Neuron (in vitro differentiated cells): Measurements from ENCODE around the gene RDH12.
"Not testable (repeated sequence)": the region's sequence is repeated elsewhere in the genome, so short reads cannot be mapped to it uniquely, and the experiment has no call there.

Experiments used
- H2AFZ ChIP-seq: one replicate; pipeline ENCODE4 v1.6.1; 2013; ENCODE audit warnings: low read depth, mild to moderate bottlenecking, inconsistent platforms, low read length, moderate library complexity
- H3K27me3 ChIP-seq: one replicate; pipeline ENCODE4 v1.6.1; 2013; ENCODE audit warnings: low read length; ENCODE audit not compliant: insufficient read depth
- H3K36me3 ChIP-seq: one replicate; pipeline ENCODE4 v1.6.1; 2013; ENCODE audit warnings: low read length; ENCODE audit not compliant: insufficient read depth
- H3K4me1 ChIP-seq: one replicate; pipeline ENCODE4 v1.6.1; 2013; ENCODE audit warnings: low read length; ENCODE audit not compliant: insufficient read depth
- H3K4me3 ChIP-seq: 2 replicates; pipeline ENCODE4 v1.5.1; 2013; ENCODE audit warnings: mild to moderate bottlenecking, low read length, moderate library complexity
- H3K9me3 ChIP-seq: one replicate; pipeline ENCODE4 v1.6.1; 2013; ENCODE audit warnings: low read length

RDH12 gene

GRCh38 chr14:67701492-67701891, at the start of gene RDH12:
Gene RDH12, plus strand, starts transcription at chr14:67701886. Its CDS starts 20,757 bp downstream, at chr14:67722643.
- H3K4me3 ChIP-seq, H3K4me1 ChIP-seq, H3K9me3 ChIP-seq, H3K27me3 ChIP-seq, H2AFZ ChIP-seq, H3K36me3 ChIP-seq: not testable (repeated sequence)

GRCh38 chr14:67652189-67652588, 49.5 kb upstream of the RDH12 start:
- Histone ChIP-seq H3K4me1 (no peaks in the 10 kb centered on the region), H3K9me3 (no peaks in the 10 kb centered on the region), H3K36me3 (peaks cover 88% of the 10 kb centered on the region), H3K27me3 (no peaks in the 10 kb centered on the region), H2AFZ (no peak overlapping the region), H3K4me3 (no peak overlapping the region)

- Histone ChIP-seq H3K4me1 (no peaks in the 10 kb centered on the region), H3K4me3 (no peak overlapping the region), H3K9me3 (no peaks in the 10 kb centered on the region), H3K36me3 (peaks cover 84% of the 10 kb centered on the region), H2AFZ (no peak overlapping the region), H3K27me3 (no peaks in the 10 kb centered on the region)
Observed at GRCh38 chr14:67653651-67654280, 47.9 kb upstream of the RDH12 start.

GRCh38 chr14:67663633-67664032, 38.1 kb upstream of the RDH12 start:
- Histone ChIP-seq H3K4me3 (no peak overlapping the region), H3K36me3 (peaks cover 25% of the 10 kb centered on the region), H3K9me3 (no peaks in the 10 kb centered on the region)

GRCh38 chr14:67665868-67666267, 35.8 kb upstream of the RDH12 start:
- Histone ChIP-seq H3K27me3 (no peaks in the 10 kb centered on the region), H3K36me3 (peaks cover 15% of the 10 kb centered on the region), H2AFZ (no peak overlapping the region), H3K9me3 (no peaks in the 10 kb centered on the region), H3K4me1 (no peaks in the 10 kb centered on the region), H3K4me3 (no peak overlapping the region)

More at GRCh38 chr14:67663633-67664032, 38.1 kb upstream of the RDH12 start:
- no peak overlapping the region for H2AFZ ChIP-seq
- H3K4me1 ChIP-seq = no peaks in the 10 kb centered on the region
- H3K27me3 ChIP-seq = no peaks in the 10 kb centered on the region

GRCh38 chr14:67666750-67667449, 34.8 kb upstream of the RDH12 start:
- Histone ChIP-seq H3K9me3 (no peaks in the 10 kb centered on the region), H3K36me3 (peaks cover 11% of the 10 kb centered on the region), H3K4me3 (no peak overlapping the region)

GRCh38 chr14:67668559-67668958, 33.1 kb upstream of the RDH12 start:
- Histone ChIP-seq H3K9me3 (no peaks in the 10 kb centered on the region), H3K4me1 (peaks cover 9% of the 10 kb centered on the region), H2AFZ (no peak overlapping the region), H3K27me3 (no peaks in the 10 kb centered on the region), H3K4me3 (no peak overlapping the region), H3K36me3 (peaks cover 6% of the 10 kb centered on the region)

More at GRCh38 chr14:67666750-67667449, 34.8 kb upstream of the RDH12 start:
- H2AFZ ChIP-seq = no peak overlapping the region
- no peaks in the 10 kb centered on the region for H3K4me1 ChIP-seq
- no peaks in the 10 kb centered on the region for H3K27me3 ChIP-seq

- H3K4me1 ChIP-seq = peaks cover 18% of the 10 kb centered on the region
- no peaks in the 10 kb centered on the region for H3K9me3 ChIP-seq
- H3K36me3 ChIP-seq = peaks cover 18% of the 10 kb centered on the region
- H2AFZ ChIP-seq = no peak overlapping the region
- H3K4me3 ChIP-seq = peak overlapping the region; percentile 55
- no peaks in the 10 kb centered on the region for H3K27me3 ChIP-seq
Observed at GRCh38 chr14:67673451-67673850, 28.2 kb upstream of the RDH12 start.

GRCh38 chr14:67674139-67674479, 27.6 kb upstream of the RDH12 start:
- Histone ChIP-seq H3K27me3 (no peaks in the 10 kb centered on the region), H3K36me3 (peaks cover 22% of the 10 kb centered on the region), H2AFZ (peak overlapping the region; percentile 90), H3K9me3 (no peaks in the 10 kb centered on the region), H3K4me1 (peaks cover 18% of the 10 kb centered on the region), H3K4me3 (peak overlapping the region; percentile 55)

GRCh38 chr14:67674480-67675218, 27.0 kb upstream of the RDH12 start, which contains the start of gene VTI1B:
Gene VTI1B, minus strand, starts transcription at chr14:67674632. Its CDS starts 143 bp downstream, at chr14:67674489.
- no peaks in the 10 kb centered on the region for H3K27me3 ChIP-seq
- H3K9me3 ChIP-seq = no peaks in the 10 kb centered on the region
- H3K4me1 ChIP-seq = peaks cover 18% of the 10 kb centered on the region
- peaks cover 22% of the 10 kb centered on the region for H3K36me3 ChIP-seq
- H3K4me3 ChIP-seq = peak within 1 kb of the TSS; percentile 55
- H2AFZ ChIP-seq = peak within 1 kb of the TSS; percentile 90

GRCh38 chr14:67675219-67675582, 26.5 kb upstream of the RDH12 start:
- Histone ChIP-seq H3K36me3 (peaks cover 22% of the 10 kb centered on the region), H2AFZ (peak overlapping the region; percentile 90), H3K4me1 (peaks cover 18% of the 10 kb centered on the region), H3K27me3 (no peaks in the 10 kb centered on the region), H3K4me3 (peak overlapping the region; percentile 55), H3K9me3 (no peaks in the 10 kb centered on the region)

- Histone ChIP-seq H3K9me3 (no peaks in the 10 kb centered on the region), H3K36me3 (peaks cover 51% of the 10 kb centered on the region), H3K27me3 (no peaks in the 10 kb centered on the region), H2AFZ (no peak overlapping the region), H3K4me1 (peaks cover 5% of the 10 kb centered on the region), H3K4me3 (no peak overlapping the region)
Observed at GRCh38 chr14:67679006-67679405, 22.7 kb upstream of the RDH12 start.

GRCh38 chr14:67680121-67680602, 21.5 kb upstream of the RDH12 start:
- peaks cover 63% of the 10 kb centered on the region for H3K36me3 ChIP-seq
- no peaks in the 10 kb centered on the region for H3K27me3 ChIP-seq
- no peak overlapping the region for H2AFZ ChIP-seq

More at GRCh38 chr14:67680121-67680602, 21.5 kb upstream of the RDH12 start:
- Histone ChIP-seq H3K9me3 (no peaks in the 10 kb centered on the region), H3K4me1 (peaks cover 5% of the 10 kb centered on the region), H3K4me3 (no peak overlapping the region)
